HL-60/S4 treated with retinoic acid at 250 ng/mL for 4 days and 3 days (cell line): ENCODE results near the gene SEZ6L.
"Not testable (repeated sequence)": the region's sequence is repeated elsewhere in the genome, so short reads cannot be mapped to it uniquely, and the experiment has no call there.

Experiments used
- in situ Hi-C: fragments of 300-500 bp; cut with MboI; formaldehyde crosslinking; loops from 2 replicates; pipeline ENCODE4 v1.7.0; 2022; ENCODE audit warnings: low sequenced_read_pairs

SEZ6L gene

GRCh38 chr22:26377170-26377830 lies 208.0 kb downstream of the SEZ6L start:
- in situ Hi-C loops = no loop called here

- in situ Hi-C loops = no loop called here
These were observed 211.0 kb downstream of the SEZ6L start for GRCh38 chr22:26380072-26380830.

- in situ Hi-C loops = no loop called here
These were observed 213.5 kb downstream of the SEZ6L start for GRCh38 chr22:26382782-26383181.

GRCh38 chr22:26383968-26384556 lies 214.8 kb downstream of the SEZ6L start:
- in situ Hi-C loops = no loop called here

- in situ Hi-C loops = no loop called here
These were observed 215.9 kb downstream of the SEZ6L start for GRCh38 chr22:26385164-26385563.

- in situ Hi-C loops = no loop called here
These were observed 219.9 kb downstream of the SEZ6L start for GRCh38 chr22:26389125-26389524.

GRCh38 chr22:26391091-26391490 lies 221.8 kb downstream of the SEZ6L start:
- in situ Hi-C loops = loop anchor here (10.0 kb wide), 1 partner anchor 74 kb away; no protein-coding TSS in a partner anchor

GRCh38 chr22:26391623-26392022 lies 222.4 kb downstream of the SEZ6L start:
- in situ Hi-C loops = loop anchor here (10.0 kb wide), 1 partner anchor 73 kb away; no protein-coding TSS in a partner anchor

GRCh38 chr22:26393929-26394328 lies 224.7 kb downstream of the SEZ6L start:
- in situ Hi-C loops = loop anchor here (10.0 kb wide), 1 partner anchor 71 kb away; no protein-coding TSS in a partner anchor

- in situ Hi-C loops = loop anchor here (10.0 kb wide), 1 partner anchor 70 kb away; no protein-coding TSS in a partner anchor
These were observed 225.5 kb downstream of the SEZ6L start for GRCh38 chr22:26394777-26395176.

GRCh38 chr22:26395926-26396325 lies 226.7 kb downstream of the SEZ6L start:
- in situ Hi-C loops = loop anchor here (10.0 kb wide), 1 partner anchor 69 kb away; no protein-coding TSS in a partner anchor

- in situ Hi-C loops = loop anchor here (10.0 kb wide), 1 partner anchor 66 kb away; no protein-coding TSS in a partner anchor
These were observed 229.5 kb downstream of the SEZ6L start for GRCh38 chr22:26398741-26399153.

- in situ Hi-C loops = loop anchor here (10.0 kb wide), 1 partner anchor 66 kb away; no protein-coding TSS in a partner anchor
These were observed 230.0 kb downstream of the SEZ6L start for GRCh38 chr22:26399289-26399688.

GRCh38 chr22:26401726-26402125 lies 232.5 kb downstream of the SEZ6L start:
- in situ Hi-C loops = no loop called here

- in situ Hi-C loops = no loop called here
These were observed 235.7 kb downstream of the SEZ6L start for GRCh38 chr22:26404851-26405421.

- in situ Hi-C loops = no loop called here
These were observed 236.9 kb downstream of the SEZ6L start for GRCh38 chr22:26406118-26406517.

GRCh38 chr22:26408562-26409220 lies 239.4 kb downstream of the SEZ6L start:
- in situ Hi-C loops = not testable (repeated sequence)

- in situ Hi-C loops = no loop called here
These were observed 240.6 kb downstream of the SEZ6L start for GRCh38 chr22:26409719-26410335.

GRCh38 chr22:26410386-26410785 lies 241.1 kb downstream of the SEZ6L start:
- in situ Hi-C loops = no loop called here

GRCh38 chr22:26414347-26414746 lies 245.1 kb downstream of the SEZ6L start:
- in situ Hi-C loops = no loop called here
